GM23248 (cell line): ENCODE measurements around the gene AOC2. TPM values are rescaled to one million over a fixed set of nuclear protein-coding genes. Genes with fewer than 3 reads are reported as not detected.
"Not testable (repeated sequence)": the region's sequence is repeated elsewhere in the genome, so short reads cannot be mapped to it uniquely, and the experiment has no call there.

Experiments used
- DNase-seq: peaks from one replicate; pipeline ENCODE4 v3.0.0-alpha.2; 2015
- H2AFZ ChIP-seq: fragments of 200-600 bp; sonication (generic); 2 replicates; pipeline ENCODE4 v1.6.1; 2016; ENCODE audit warnings: antibody characterized with exemption
- H3F3A ChIP-seq: fragments of 200-600 bp; sonication (generic); 2 replicates; pipeline ENCODE4 v1.6.1; 2016; ENCODE audit warnings: mild to moderate bottlenecking, antibody characterized with exemption, mixed run types; ENCODE audit not compliant: insufficient read depth
- H3K27ac ChIP-seq: fragments of 200-600 bp; sonication (generic); 2 replicates; pipeline ENCODE4 v1.5.1; 2016; ENCODE audit warnings: mild to moderate bottlenecking
- H3K27me3 ChIP-seq: fragments of 200-600 bp; sonication (generic); replicated peaks from 2 replicates; pipeline ENCODE4 v1.6.1; 2016; ENCODE audit warnings: mild to moderate bottlenecking; ENCODE audit not compliant: insufficient read depth
- H3K36me3 ChIP-seq: fragments of 200-600 bp; sonication (generic); 2 replicates; pipeline ENCODE4 v1.6.1; 2016; ENCODE audit warnings: low read depth, mild to moderate bottlenecking
- H3K4me1 ChIP-seq: fragments of 200-600 bp; sonication (generic); 2 replicates; pipeline ENCODE4 v1.6.1; 2016; ENCODE audit warnings: mild to moderate bottlenecking; ENCODE audit not compliant: insufficient read depth
- H3K4me2 ChIP-seq: fragments of 200-600 bp; sonication (generic); one replicate; pipeline ENCODE4 v1.6.1; 2016; ENCODE audit warnings: mild to moderate bottlenecking; ENCODE audit not compliant: unreplicated experiment
- H3K4me3 ChIP-seq: fragments of 200-600 bp; sonication (generic); 2 replicates; pipeline ENCODE4 v1.5.1; 2016; ENCODE audit warnings: mild to moderate bottlenecking
- H3K79me2 ChIP-seq: fragments of 200-600 bp; sonication (generic); 2 replicates; pipeline ENCODE4 v1.6.1; 2016; ENCODE audit warnings: mild to moderate bottlenecking; ENCODE audit not compliant: insufficient read depth
- H3K9ac ChIP-seq: fragments of 200-600 bp; sonication (generic); 2 replicates; pipeline ENCODE4 v1.6.1; 2016; ENCODE audit warnings: mild to moderate bottlenecking
- H3K9me2 ChIP-seq: fragments of 200-600 bp; sonication (generic); 2 replicates; pipeline ENCODE4 v1.6.1; 2016; ENCODE audit warnings: mixed run types, mild to moderate bottlenecking, moderate library complexity; ENCODE audit not compliant: insufficient read depth
- H3K9me3 ChIP-seq: fragments of 200-600 bp; sonication (generic); one replicate; pipeline ENCODE4 v1.6.1; 2017; ENCODE audit warnings: low read depth
- H4K20me1 ChIP-seq: fragments of 200-600 bp; sonication (generic); 2 replicates; pipeline ENCODE4 v1.6.0; 2016; ENCODE audit not compliant: insufficient read depth
- EZH2 ChIP-seq: fragments of 200-600 bp; sonication (generic); IDR thresholded peaks from 2 replicates; pipeline ENCODE4 v1.6.1; 2018; ENCODE audit warnings: antibody characterized with exemption, mild to moderate bottlenecking; ENCODE audit not compliant: insufficient read depth, poor library complexity, severe bottlenecking
- EZH2phosphoT487 ChIP-seq: fragments of 200-600 bp; sonication (generic); IDR thresholded peaks from 2 replicates; pipeline ENCODE4 v1.6.1; 2018; ENCODE audit warnings: antibody characterized with exemption, moderate library complexity, mild to moderate bottlenecking, low read depth; ENCODE audit not compliant: insufficient read depth
- WGBS, 2 experiments: methylation state at CpG; one replicate each; pipeline ENCODE4 v1.1.6; 2015 to 2017; ENCODE audit warnings: low lambda C conversion rate in 2 of 2, low coverage in 1 of 2; ENCODE audit errors: missing lambda C conversion rate in 2 of 2; 5-methylcytosine and 5-hydroxymethylcytosine counted together
- in situ Hi-C: fragments of 300-500 bp; cut with MboI; formaldehyde crosslinking; loops from 2 replicates; pipeline ENCODE4 v1.15.0; 2020
- polyA plus RNA-seq: library from polyadenylated mRNA; unstranded; fragments of >200 nt; fragmentation: Nextera tagmentation; extraction: Ambion mirVana; gene quantifications from 2 replicates; pipeline ENCODE4 v1.2.1, GENCODE V29; 2016
- total RNA-seq: library from RNA; depleted of rRNA; stranded (reverse); fragments of >200 nt; shearing (Covaris generic); gene quantifications from 2 replicates; pipeline ENCODE4 v1.2.3, GENCODE V29; 2014

AOC2 gene
- total and polyA plus RNA-seq, 2 experiments from 2014 or later: 0.09 to 0.22 TPM

- no peaks in the 10 kb centered on the region for H3K9me3 ChIP-seq
- in situ Hi-C loops: no loop called here
- H3K4me1 ChIP-seq: peaks cover 13% of the 10 kb centered on the region
- no peak within 1 kb of the TSS for H3K4me2 ChIP-seq
- H3K79me2 ChIP-seq: no peaks in the 10 kb centered on the region
- H3K9me2 ChIP-seq: no peaks in the 10 kb centered on the region
- peaks cover 9% of the 10 kb centered on the region for H3F3A ChIP-seq
- no peaks in the 10 kb centered on the region for H3K36me3 ChIP-seq
- no peak within 1 kb of the TSS for H3K4me3 ChIP-seq
- no peak within 1 kb of the TSS for H3K9ac ChIP-seq
- H2AFZ ChIP-seq: no peak within 1 kb of the TSS
- no peaks in the 10 kb centered on the region for H4K20me1 ChIP-seq
- WGBS, 2 experiments: 52% methylated on average over 5 to 9 of the region's 9 CpGs
- H3K27me3 ChIP-seq: 0 out of 2 replicates have a peak, but pooled peaks cover 3% of the 10 kb centered on the region
- DNase-seq: no peak
- TF ChIP-seq EZH2phosphoT487 (no peak), EZH2 (no peak)
- no peak within 1 kb of the TSS for H3K27ac ChIP-seq
These were observed 6.6 kb downstream of the AOC2 start, which contains the start of gene AOC3 for GRCh38 chr17:42850954-42851353. AOC3 (plus strand) TSS chr17:42851199; CDS start chr17:42851344, 145 bp downstream.

GRCh38 chr17:42851371-42852240 lies 7.2 kb downstream of the AOC2 start:
- H3K9me2 ChIP-seq, H3K4me3 ChIP-seq, H3K36me3 ChIP-seq, H3F3A ChIP-seq, H3K27me3 ChIP-seq, H3K9me3 ChIP-seq, H3K27ac ChIP-seq, H3K9ac ChIP-seq, in situ Hi-C loops, H2AFZ ChIP-seq, H3K4me1 ChIP-seq, H3K4me2 ChIP-seq, DNase-seq, H3K79me2 ChIP-seq, H4K20me1 ChIP-seq: not testable (repeated sequence)
- 83 to 89% methylated on average over 16 to 22 of the region's 28 CpGs for WGBS, 2 experiments

GRCh38 chr17:42852351-42852750 lies 8.0 kb downstream of the AOC2 start:
- no peaks in the 10 kb centered on the region for H3K9me3 ChIP-seq
- 91 to 95% methylated on average over 15 of the region's 15 CpGs for WGBS, 2 experiments
- H3K27me3 ChIP-seq: 0 out of 2 replicates have a peak, but pooled peaks cover 3% of the 10 kb centered on the region
- in situ Hi-C loops: no loop called here
- H3K27ac ChIP-seq: no peak overlapping the region
- TF ChIP-seq EZH2 (no peak), EZH2phosphoT487 (no peak)
- H3K4me3 ChIP-seq: no peak overlapping the region
- H3F3A ChIP-seq: peaks cover under 1% of the 10 kb centered on the region; the same call in 1 of the 2 replicates
- H3K9ac ChIP-seq: no peak overlapping the region
- no peaks in the 10 kb centered on the region for H3K9me2 ChIP-seq
- H3K4me2 ChIP-seq: no peak overlapping the region
- H3K79me2 ChIP-seq: no peaks in the 10 kb centered on the region
- no peaks in the 10 kb centered on the region for H3K36me3 ChIP-seq
- no peak for DNase-seq
- no peaks in the 10 kb centered on the region for H4K20me1 ChIP-seq
- H3K4me1 ChIP-seq: no peaks in the 10 kb centered on the region
- H2AFZ ChIP-seq: no peak overlapping the region

GRCh38 chr17:42853004-42853403 lies 8.6 kb downstream of the AOC2 start:
- Histone ChIP-seq H3K4me3 (no peak overlapping the region), H3F3A (no peaks in the 10 kb centered on the region), H3K9me2 (no peaks in the 10 kb centered on the region), H3K4me1 (no peaks in the 10 kb centered on the region), H3K27me3 (0 out of 2 replicates have a peak, but pooled peaks cover 3% of the 10 kb centered on the region), H2AFZ (no peak overlapping the region), H4K20me1 (no peaks in the 10 kb centered on the region), H3K36me3 (no peaks in the 10 kb centered on the region), H3K4me2 (no peak overlapping the region), H3K9me3 (no peaks in the 10 kb centered on the region), H3K9ac (no peak overlapping the region), H3K27ac (no peak overlapping the region), H3K79me2 (no peaks in the 10 kb centered on the region)
- in situ Hi-C loops: no loop called here
- TF ChIP-seq EZH2phosphoT487 (no peak), EZH2 (no peak)
- no peak for DNase-seq
- WGBS, 2 experiments: 46 to 52% methylated on average over 4 of the region's 4 CpGs
